ENCODE results near the gene ZNF414.

DNA sequence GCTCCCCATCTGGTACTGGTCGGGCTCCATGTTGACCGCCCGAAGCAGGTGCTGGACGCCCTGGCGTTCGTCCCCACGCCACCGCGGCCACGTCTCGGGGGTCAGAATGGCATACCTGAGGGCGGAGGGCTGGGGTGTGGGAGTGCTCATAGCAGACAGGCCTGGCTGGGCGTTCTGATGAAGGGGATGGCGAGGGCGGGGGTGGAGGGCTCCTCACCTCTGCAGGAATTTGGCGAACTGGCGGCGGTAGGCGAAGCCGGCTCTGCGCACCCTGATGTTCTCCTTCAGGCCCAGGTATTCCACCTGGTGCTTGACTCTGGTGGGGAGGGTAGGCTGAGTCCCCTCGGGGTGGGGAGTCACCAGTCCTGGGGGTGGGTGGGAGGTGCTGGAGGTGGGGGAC is 22.3 kb upstream of the ZNF414 start:
- TF ChIP-seq ZNF70 (CRISPR knock-in tag; IDR thresholded peaks at IDR 0.05) (no peak), ZNF8 (CRISPR knock-in tag; IDR thresholded peaks at IDR 0.05) (no peak), RARB (CRISPR knock-in tag; IDR thresholded peaks at IDR 0.05) (no peak), ZFP30 (CRISPR knock-in tag; IDR thresholded peaks at IDR 0.05) (no peak), ARNTL (CRISPR knock-in tag; IDR thresholded peaks at IDR 0.05; ENCODE audit: borderline replicate concordance, low read depth) (no peak), ESRRG (CRISPR knock-in tag; IDR thresholded peaks at IDR 0.05) (no peak), OSR1 (CRISPR knock-in tag; IDR thresholded peaks at IDR 0.05) (no peak), ZC3H10 (CRISPR knock-in tag; IDR thresholded peaks at IDR 0.05) (no peak), BACH2 (CRISPR knock-in tag; IDR thresholded peaks at IDR 0.05; ENCODE audit: borderline replicate concordance) (no peak), TCF4 (CRISPR knock-in tag; IDR thresholded peaks at IDR 0.05; ENCODE audit: borderline replicate concordance) (no peak), CSDC2 (CRISPR knock-in tag; IDR thresholded peaks at IDR 0.05) (no peak), GLIS3 (CRISPR knock-in tag; IDR thresholded peaks at IDR 0.05) (no peak)
- TF ChIP-seq, protein P1, sequence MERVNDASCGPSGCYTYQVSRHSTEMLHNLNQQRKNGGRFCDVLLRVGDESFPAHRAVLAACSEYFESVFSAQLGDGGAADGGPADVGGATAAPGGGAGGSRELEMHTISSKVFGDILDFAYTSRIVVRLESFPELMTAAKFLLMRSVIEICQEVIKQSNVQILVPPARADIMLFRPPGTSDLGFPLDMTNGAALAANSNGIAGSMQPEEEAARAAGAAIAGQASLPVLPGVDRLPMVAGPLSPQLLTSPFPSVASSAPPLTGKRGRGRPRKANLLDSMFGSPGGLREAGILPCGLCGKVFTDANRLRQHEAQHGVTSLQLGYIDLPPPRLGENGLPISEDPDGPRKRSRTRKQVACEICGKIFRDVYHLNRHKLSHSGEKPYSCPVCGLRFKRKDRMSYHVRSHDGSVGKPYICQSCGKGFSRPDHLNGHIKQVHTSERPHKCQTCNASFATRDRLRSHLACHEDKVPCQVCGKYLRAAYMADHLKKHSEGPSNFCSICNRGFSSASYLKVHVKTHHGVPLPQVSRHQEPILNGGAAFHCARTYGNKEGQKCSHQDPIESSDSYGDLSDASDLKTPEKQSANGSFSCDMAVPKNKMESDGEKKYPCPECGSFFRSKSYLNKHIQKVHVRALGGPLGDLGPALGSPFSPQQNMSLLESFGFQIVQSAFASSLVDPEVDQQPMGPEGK (CRISPR knock-in tag; IDR thresholded peaks at IDR 0.05; ENCODE audit: borderline replicate concordance): no peak
- TF ChIP-seq, protein P2, sequence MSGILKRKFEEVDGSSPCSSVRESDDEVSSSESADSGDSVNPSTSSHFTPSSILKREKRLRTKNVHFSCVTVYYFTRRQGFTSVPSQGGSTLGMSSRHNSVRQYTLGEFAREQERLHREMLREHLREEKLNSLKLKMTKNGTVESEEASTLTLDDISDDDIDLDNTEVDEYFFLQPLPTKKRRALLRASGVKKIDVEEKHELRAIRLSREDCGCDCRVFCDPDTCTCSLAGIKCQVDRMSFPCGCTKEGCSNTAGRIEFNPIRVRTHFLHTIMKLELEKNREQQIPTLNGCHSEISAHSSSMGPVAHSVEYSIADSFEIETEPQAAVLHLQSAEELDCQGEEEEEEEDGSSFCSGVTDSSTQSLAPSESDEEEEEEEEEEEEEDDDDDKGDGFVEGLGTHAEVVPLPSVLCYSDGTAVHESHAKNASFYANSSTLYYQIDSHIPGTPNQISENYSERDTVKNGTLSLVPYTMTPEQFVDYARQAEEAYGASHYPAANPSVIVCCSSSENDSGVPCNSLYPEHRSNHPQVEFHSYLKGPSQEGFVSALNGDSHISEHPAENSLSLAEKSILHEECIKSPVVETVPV (CRISPR knock-in tag; IDR thresholded peaks at IDR 0.05): no peak

All from SK-N-SH treated with all-trans-retinoic acid at 6 μM for 48 hours (cell line).